LNCaP clone FGC (cell line): ENCODE measurements around the gene TSC22D2.

ENCODE experiments used
- DNase-seq: peaks from one replicate; pipeline ENCODE4 v3.0.0-alpha.2; 2011; ENCODE audit warnings: low read depth
- H3K4me3 ChIP-seq: 2 replicates; pipeline ENCODE4 v1.5.1; 2011; ENCODE audit warnings: mild to moderate bottlenecking, low read depth, low read length, control low read depth
- TF ChIP-seq, protein P1 (sequence below): IDR thresholded peaks from 2 replicates; pipeline ENCODE4 v1.5.1; 2012; ENCODE audit warnings: mild to moderate bottlenecking; ENCODE audit not compliant: control insufficient read depth, insufficient read depth; ENCODE audit errors: extremely low read depth

TSC22D2 gene

DNA sequence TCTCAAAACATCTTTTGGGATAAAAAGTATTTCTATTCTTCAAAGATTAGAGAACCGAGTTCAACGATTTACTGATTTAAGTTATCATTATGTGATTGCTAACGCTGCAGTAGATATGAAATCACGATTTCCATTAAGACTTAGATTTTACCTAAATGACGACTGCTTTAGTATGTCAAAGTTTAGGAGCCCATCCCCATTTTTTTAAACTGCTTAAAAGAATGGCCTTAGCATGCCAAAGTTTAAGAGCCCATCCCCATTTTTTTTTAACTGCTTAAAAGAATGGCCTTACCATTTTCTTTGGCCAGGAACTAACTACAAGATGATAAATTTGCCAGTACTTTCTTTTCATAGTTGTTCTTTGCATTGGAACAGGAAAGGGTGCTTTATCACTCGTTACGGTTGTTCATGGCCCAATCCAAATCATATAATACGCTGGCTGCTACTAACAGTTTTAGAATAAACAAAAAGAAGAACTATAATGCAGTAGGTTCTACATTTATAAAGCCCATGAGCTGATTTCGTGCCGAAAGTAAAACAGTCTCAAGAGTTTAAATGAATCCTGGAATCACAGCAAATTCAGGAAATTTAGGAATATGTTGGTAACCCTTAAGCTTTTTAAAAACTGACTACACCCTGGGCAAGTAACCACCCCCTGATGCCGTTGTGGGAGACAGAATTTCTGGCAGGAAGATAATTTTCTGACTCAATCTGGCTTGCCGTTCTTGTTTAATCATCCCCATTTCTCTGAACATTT lies 869 bp upstream of the TSC22D2 start:
- peak overlapping the region; percentile 86 for H3K4me3 ChIP-seq
- no peak for DNase-seq
- TF ChIP-seq, protein P1, sequence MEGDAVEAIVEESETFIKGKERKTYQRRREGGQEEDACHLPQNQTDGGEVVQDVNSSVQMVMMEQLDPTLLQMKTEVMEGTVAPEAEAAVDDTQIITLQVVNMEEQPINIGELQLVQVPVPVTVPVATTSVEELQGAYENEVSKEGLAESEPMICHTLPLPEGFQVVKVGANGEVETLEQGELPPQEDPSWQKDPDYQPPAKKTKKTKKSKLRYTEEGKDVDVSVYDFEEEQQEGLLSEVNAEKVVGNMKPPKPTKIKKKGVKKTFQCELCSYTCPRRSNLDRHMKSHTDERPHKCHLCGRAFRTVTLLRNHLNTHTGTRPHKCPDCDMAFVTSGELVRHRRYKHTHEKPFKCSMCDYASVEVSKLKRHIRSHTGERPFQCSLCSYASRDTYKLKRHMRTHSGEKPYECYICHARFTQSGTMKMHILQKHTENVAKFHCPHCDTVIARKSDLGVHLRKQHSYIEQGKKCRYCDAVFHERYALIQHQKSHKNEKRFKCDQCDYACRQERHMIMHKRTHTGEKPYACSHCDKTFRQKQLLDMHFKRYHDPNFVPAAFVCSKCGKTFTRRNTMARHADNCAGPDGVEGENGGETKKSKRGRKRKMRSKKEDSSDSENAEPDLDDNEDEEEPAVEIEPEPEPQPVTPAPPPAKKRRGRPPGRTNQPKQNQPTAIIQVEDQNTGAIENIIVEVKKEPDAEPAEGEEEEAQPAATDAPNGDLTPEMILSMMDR: no peak

DNA sequence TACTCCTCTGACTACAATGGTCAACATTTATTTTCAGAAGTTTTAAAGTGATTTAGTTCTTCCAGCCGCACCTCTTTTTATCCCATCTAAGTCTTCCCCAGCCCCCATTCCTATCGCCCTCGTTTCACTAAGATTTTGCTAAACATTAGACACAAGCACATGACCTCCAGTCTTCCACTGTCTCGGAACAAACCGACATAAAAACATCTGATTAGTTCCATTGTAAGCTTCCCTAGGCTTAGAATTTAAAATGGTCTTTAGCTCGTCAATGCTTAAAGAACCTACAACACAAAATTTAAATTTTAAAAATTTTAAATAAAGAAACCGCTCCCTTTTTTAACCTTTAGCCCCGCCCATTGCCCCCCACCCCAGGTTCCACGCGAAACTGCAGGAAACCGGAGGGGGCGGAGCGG lies 284 bp upstream of the TSC22D2 start:
- TF ChIP-seq, protein P1: no peak
- no peak for DNase-seq
- H3K4me3 ChIP-seq: peak overlapping the region; percentile 86

DNA sequence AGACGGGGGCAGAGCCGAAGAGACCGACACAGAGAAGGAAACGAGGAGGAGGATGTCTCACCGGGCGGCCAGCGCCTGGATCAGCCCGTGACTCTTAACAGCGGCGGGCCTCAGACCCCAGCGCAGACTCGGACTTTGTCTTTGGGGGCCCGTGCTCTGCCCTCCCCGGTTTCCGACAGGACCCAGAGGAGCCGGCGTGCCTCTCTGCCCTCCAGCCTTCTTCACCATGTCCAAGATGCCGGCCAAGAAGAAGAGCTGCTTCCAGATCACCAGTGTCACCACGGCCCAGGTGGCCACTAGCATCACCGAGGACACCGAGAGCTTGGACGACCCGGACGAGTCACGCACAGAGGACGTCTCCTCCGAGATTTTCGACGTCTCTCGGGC lies 1.0 kb downstream of the TSC22D2 start:
- TF ChIP-seq, protein P1: no peak
- peak overlapping the region; percentile 86 for H3K4me3 ChIP-seq
- no peak for DNase-seq

DNA sequence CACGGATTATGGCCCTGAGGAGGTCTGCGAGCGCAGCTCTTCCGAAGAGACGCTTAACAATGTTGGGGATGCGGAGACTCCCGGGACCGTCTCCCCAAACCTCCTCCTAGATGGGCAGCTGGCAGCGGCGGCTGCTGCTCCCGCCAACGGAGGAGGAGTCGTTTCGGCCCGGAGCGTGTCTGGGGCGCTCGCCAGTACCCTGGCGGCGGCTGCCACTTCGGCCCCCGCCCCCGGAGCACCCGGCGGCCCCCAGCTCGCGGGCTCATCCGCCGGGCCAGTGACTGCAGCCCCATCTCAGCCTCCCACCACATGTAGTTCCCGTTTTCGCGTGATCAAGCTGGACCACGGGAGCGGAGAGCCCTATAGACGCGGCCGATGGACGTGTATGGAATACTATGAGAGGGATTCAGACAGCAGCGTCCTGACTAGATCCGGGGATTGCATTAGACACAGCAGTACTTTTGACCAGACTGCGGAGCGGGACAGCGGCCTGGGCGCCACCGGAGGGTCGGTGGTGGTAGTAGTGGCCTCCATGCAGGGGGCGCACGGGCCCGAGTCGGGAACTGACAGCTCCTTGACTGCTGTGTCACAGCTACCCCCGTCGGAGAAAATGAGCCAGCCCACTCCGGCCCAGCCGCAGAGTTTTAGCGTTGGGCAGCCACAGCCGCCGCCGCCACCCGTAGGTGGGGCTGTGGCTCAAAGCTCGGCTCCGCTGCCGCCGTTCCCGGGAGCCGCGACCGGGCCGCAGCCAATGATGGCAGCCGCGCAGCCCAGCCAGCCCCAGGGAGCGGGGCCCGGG lies 1.6 kb downstream of the TSC22D2 start:
- TF ChIP-seq, protein P1: peak; percentile 64
- DNase-seq: no peak
- H3K4me3 ChIP-seq: peak overlapping the region; percentile 86

DNA sequence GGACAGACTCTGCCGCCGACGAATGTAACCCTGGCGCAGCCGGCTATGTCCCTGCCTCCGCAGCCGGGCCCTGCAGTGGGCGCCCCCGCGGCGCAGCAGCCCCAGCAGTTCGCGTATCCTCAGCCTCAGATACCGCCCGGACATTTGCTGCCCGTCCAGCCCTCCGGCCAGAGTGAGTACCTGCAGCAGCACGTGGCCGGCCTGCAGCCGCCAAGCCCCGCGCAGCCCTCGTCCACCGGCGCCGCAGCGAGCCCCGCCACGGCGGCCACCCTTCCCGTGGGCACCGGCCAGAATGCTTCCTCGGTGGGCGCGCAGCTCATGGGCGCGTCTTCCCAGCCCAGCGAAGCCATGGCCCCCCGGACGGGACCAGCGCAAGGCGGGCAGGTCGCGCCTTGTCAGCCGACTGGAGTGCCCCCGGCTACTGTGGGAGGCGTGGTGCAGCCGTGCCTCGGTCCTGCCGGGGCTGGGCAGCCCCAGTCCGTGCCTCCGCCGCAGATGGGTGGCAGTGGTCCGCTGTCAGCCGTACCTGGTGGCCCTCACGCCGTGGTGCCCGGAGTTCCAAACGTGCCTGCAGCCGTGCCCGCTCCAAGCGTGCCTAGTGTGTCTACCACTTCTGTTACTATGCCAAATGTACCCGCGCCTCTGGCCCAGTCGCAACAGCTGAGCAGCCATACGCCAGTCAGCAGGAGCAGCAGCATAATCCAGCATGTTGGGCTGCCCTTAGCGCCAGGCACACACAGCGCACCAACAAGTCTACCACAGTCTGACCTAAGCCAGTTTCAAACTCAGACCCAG lies 2.4 kb downstream of the TSC22D2 start:
- TF ChIP-seq, protein P1: no peak
- DNase-seq: no peak
- H3K4me3 ChIP-seq: peak overlapping the region; percentile 86

DNA sequence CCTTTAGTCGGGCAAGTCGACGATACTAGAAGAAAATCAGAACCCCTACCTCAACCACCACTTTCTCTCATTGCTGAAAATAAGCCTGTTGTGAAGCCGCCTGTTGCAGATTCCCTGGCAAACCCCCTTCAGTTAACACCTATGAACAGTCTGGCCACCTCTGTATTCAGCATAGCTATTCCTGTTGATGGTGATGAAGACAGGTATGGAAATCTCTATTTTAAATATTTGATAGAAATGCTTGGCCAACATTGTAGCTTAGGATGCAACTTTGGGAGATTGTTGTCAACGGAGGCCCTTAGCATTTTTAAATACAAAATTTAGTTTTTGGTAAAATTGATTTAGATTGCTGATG lies 3.0 kb downstream of the TSC22D2 start:
- no peak for DNase-seq
- TF ChIP-seq, protein P1: no peak
- peak overlapping the region; percentile 86 for H3K4me3 ChIP-seq
